SKM-1 (cell line): ENCODE results near the gene ZC3HAV1.
"Not testable (repeated sequence)": the region's sequence is repeated elsewhere in the genome, so short reads cannot be mapped to it uniquely, and the experiment has no call there.

Source experiments
- DNase-seq: peaks from one replicate; lab custom pipeline; 2025; ENCODE audit not compliant: unreplicated experiment; lab: John Stamatoyannopoulos, UW

ZC3HAV1 gene

GRCh38 chr7:139112741-139113250 is 3.3 kb upstream of the ZC3HAV1 start:
- DNase-seq, result no peak

GRCh38 chr7:139112316-139112715 is 2.8 kb upstream of the ZC3HAV1 start:
- DNase-seq, result no peak

- no peak for DNase-seq
Observed at GRCh38 chr7:139111811-139112301, 2.3 kb upstream of the ZC3HAV1 start.

- no peak for DNase-seq
Observed at GRCh38 chr7:139111147-139111546, 1.6 kb upstream of the ZC3HAV1 start.

- no peak for DNase-seq
Observed at GRCh38 chr7:139109983-139110411, 477 bp upstream of the ZC3HAV1 start.

GRCh38 chr7:139108266-139109187 is 993 bp downstream of the ZC3HAV1 start:
- DNase-seq, result no peak

- DNase-seq, result no peak
Observed at GRCh38 chr7:139106959-139107358, 2.6 kb downstream of the ZC3HAV1 start.

- DNase-seq, result not testable (repeated sequence)
Observed at GRCh38 chr7:139106227-139106626, 3.3 kb downstream of the ZC3HAV1 start.

GRCh38 chr7:139105484-139105883 is 4.0 kb downstream of the ZC3HAV1 start:
- DNase-seq, result no peak

GRCh38 chr7:139104091-139104450 is 5.4 kb downstream of the ZC3HAV1 start:
- no peak for DNase-seq

GRCh38 chr7:139103057-139103815 is 6.3 kb downstream of the ZC3HAV1 start:
- no peak for DNase-seq

- DNase-seq, result not testable (repeated sequence)
Observed at GRCh38 chr7:139101637-139102158, 7.8 kb downstream of the ZC3HAV1 start.

GRCh38 chr7:139099172-139099947 is 10.2 kb downstream of the ZC3HAV1 start:
- DNase-seq, result no peak

GRCh38 chr7:139095194-139095659 is 14.3 kb downstream of the ZC3HAV1 start:
- DNase-seq, result no peak

GRCh38 chr7:139094596-139094995 is 14.9 kb downstream of the ZC3HAV1 start:
- no peak for DNase-seq

- DNase-seq, result no peak
Observed at GRCh38 chr7:139094030-139094429, 15.5 kb downstream of the ZC3HAV1 start.

- not testable (repeated sequence) for DNase-seq
Observed at GRCh38 chr7:139093512-139093911, 16.0 kb downstream of the ZC3HAV1 start.

- no peak for DNase-seq
Observed at GRCh38 chr7:139092090-139092796, 17.3 kb downstream of the ZC3HAV1 start.

GRCh38 chr7:139091677-139091996 is 17.9 kb downstream of the ZC3HAV1 start:
- DNase-seq, result no peak

- no peak for DNase-seq
Observed at GRCh38 chr7:139089118-139089517, 20.4 kb downstream of the ZC3HAV1 start.
